SU-DHL-6 (cell line): ENCODE results near the gene SMARCC2.

Source experiments
- EZH2phosphoT487 ChIP-seq: fragments of 200-600 bp; sonication (generic), shearing (Covaris generic); conservative IDR thresholded peaks from 2 replicates; pipeline ENCODE4 v1.6.1; 2018; ENCODE audit warnings: mild to moderate bottlenecking, antibody characterized with exemption, low read length, moderate library complexity, mixed read lengths
- TF ChIP-seq, protein P1 (sequence below): fragments of 200-600 bp; sonication (generic); IDR thresholded peaks from one replicate; pipeline ENCODE4 v1.5.1; 2017; ENCODE audit warnings: antibody characterized with exemption, mild to moderate bottlenecking, low read length, moderate library complexity; ENCODE audit not compliant: insufficient read depth, poor library complexity, severe bottlenecking

DNA sequence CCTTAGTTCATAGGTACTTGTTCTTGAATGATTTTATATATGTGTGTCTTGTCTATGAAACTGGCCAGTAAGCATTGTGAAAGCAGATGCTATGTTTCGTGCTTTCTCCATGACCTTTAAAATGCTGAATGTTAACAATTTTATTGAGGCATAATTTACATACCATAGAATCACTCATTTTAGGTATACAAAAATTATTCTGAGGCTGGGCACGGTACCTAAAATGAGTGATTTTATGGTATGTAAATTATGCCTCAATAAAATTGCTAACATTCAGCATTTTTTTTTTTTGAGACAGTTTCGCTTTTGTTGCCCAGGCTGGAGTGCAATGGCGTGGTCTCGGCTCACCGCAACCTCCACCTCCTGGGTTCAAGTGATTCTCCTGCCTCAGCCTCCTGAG, 54.4 kb downstream of the SMARCC2 start:
- TF ChIP-seq, protein P1, sequence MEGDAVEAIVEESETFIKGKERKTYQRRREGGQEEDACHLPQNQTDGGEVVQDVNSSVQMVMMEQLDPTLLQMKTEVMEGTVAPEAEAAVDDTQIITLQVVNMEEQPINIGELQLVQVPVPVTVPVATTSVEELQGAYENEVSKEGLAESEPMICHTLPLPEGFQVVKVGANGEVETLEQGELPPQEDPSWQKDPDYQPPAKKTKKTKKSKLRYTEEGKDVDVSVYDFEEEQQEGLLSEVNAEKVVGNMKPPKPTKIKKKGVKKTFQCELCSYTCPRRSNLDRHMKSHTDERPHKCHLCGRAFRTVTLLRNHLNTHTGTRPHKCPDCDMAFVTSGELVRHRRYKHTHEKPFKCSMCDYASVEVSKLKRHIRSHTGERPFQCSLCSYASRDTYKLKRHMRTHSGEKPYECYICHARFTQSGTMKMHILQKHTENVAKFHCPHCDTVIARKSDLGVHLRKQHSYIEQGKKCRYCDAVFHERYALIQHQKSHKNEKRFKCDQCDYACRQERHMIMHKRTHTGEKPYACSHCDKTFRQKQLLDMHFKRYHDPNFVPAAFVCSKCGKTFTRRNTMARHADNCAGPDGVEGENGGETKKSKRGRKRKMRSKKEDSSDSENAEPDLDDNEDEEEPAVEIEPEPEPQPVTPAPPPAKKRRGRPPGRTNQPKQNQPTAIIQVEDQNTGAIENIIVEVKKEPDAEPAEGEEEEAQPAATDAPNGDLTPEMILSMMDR: no peak
- no peak for TF ChIP-seq EZH2phosphoT487
